A673 (cell line): ENCODE results near the gene SLX4IP.

Source experiments
- CTCF ChIP-seq: fragments of 300-800, 200-600 bp; sonication (generic); conservative IDR thresholded peaks from 2 replicates; pipeline ENCODE4 v1.5.1; 2017; ENCODE audit warnings: low read depth, mild to moderate bottlenecking, antibody characterized with exemption, low read length, moderate library complexity, mixed read lengths
- EZH2 ChIP-seq: fragments of 200-600 bp; sonication (generic); IDR thresholded peaks from 2 replicates; pipeline ENCODE4 v1.6.1; 2017; ENCODE audit warnings: borderline replicate concordance, low read depth, mild to moderate bottlenecking, mixed read lengths, antibody characterized with exemption, low read length; ENCODE audit not compliant: poor library complexity, severe bottlenecking

GRCh38 chr20:10577648-10578047 is 142.5 kb downstream of the SLX4IP start:
- TF ChIP-seq CTCF (no peak), EZH2 (no peak)
